ENCODE results near the gene INPP5D.

GRCh38 chr2:233090879-233091278 is 30.7 kb downstream of the INPP5D start:
- TF ChIP-seq ZFP3 (CRISPR knock-in tag; IDR thresholded peaks at IDR 0.05), result no peak
- no peak for TF ChIP-seq POU6F1 (CRISPR knock-in tag; IDR thresholded peaks at IDR 0.05; ENCODE audit: borderline replicate concordance, low read depth)
- no peak for TF ChIP-seq SNAI2 (CRISPR knock-in tag; IDR thresholded peaks at IDR 0.05)
- TF ChIP-seq PATZ1 (CRISPR knock-in tag; IDR thresholded peaks at IDR 0.05; ENCODE audit: borderline replicate concordance), result no peak

Measured in SK-N-SH treated with all-trans-retinoic acid at 6 μM for 48 hours (cell line).